Activated CD8-positive, alpha-beta memory T cell treated with anti-CD3 and anti-CD28 coated beads, Interleukin-2, amount 50 U/mL, for 24 hours (primary cell): ENCODE measurements around the gene TASOR.
"Not testable (repeated sequence)": the region's sequence is repeated elsewhere in the genome, so short reads cannot be mapped to it uniquely, and the experiment has no call there.

Experiments used
- DNase-seq: peaks from one replicate; pipeline ENCODE4 v3.0.0-alpha.2; 2020; ENCODE audit errors: extremely low read depth

The TASOR gene

GRCh38 chr3:56683122-56683817 lies at the start of gene TASOR:
TASOR (minus strand) TSS chr3:56683265; CDS start chr3:56683006, 259 bp downstream.
- peak; percentile 54 for DNase-seq

DNA sequence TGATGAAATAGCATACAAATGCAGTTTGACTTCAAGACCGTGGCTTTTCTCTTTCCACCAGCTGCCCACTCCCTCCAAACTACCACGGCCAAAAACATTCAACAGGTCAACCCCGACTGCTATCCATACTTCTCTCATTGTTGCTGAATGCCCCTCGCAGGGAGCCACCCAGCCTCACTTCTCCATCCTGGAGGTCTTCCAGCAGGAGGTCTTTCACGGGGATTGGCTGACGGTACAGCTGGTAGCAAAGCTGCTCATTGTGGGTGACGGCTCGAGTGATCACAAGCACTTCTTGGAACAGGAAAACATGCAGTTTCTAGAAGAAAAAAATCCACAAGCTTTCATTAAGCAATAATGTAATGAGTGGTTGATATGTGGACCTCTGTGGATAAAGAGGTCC lies 49.0 kb upstream of the TASOR start:
- DNase-seq: no peak

DNA sequence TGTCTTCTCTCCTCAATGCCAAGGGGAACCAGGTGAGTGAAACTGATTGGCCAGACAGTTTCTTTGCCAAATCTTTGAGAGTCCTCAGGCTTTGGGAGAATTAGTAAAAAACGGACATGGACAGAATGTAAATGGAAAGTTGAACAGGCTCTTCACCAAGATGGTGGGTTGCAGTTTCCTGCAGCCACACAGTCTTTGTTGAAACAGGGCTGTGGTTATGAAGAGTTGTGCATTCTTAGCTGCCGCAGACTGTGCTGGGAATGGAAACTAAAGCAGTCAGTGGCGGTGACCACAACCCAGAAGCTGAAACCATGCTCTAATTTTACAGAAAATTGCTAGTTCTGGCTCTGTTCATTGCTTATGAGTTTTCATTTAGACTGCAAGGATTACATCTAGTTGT lies 42.1 kb upstream of the TASOR start:
- DNase-seq: peak; percentile 28

- DNase-seq: no peak
These were observed 41.6 kb upstream of the TASOR start for GRCh38 chr3:56724676-56725075.

GRCh38 chr3:56720849-56721248 lies 37.8 kb upstream of the TASOR start:
- DNase-seq: no peak

DNA sequence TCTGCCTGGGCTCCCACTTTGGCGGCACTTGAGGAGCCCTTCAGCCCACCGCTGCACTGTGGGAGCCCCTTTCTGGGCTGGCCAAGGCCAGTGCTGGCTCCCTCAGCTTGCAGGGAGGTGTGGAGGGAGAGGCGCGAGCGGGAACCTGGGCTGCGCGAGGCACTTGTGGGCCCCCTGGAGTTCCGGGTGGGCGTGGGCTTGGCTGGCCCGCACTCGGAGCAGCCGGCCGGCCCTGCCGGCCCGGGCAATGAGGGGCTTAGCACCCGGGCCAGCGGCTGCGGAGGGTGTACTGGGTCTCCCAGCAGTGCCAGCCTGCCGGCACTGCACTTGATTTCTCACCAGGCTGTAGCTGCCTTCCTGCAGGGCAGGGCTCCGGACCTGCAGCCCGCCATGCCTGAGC lies 35.7 kb upstream of the TASOR start:
- not testable (repeated sequence) for DNase-seq

GRCh38 chr3:56711344-56711743 lies 28.3 kb upstream of the TASOR start:
- DNase-seq: no peak

DNA sequence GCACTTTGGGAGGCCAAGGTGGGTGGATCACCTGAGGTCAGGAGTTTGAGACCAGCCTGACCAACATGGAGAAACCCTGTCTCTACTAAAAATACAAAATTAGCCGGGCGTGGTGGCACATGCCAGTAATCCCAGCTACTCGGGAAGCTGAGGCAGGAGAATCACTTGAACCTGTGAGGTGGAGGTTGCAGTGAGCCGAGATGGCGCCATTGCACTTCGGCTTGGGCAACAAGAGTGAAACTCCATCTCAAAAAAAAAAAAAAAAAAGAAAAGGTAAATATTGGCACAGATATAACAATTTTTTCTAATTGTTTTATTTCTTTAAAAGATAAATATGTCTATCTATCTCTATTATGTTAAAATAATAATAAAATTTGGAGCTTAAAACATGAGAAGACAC lies 24.3 kb upstream of the TASOR start:
- DNase-seq: not testable (repeated sequence)

GRCh38 chr3:56706629-56707028 lies 23.6 kb upstream of the TASOR start:
- DNase-seq: no peak

- DNase-seq: no peak
These were observed 21.6 kb upstream of the TASOR start for GRCh38 chr3:56704706-56705105.

GRCh38 chr3:56702490-56703315 lies 19.6 kb upstream of the TASOR start:
- no peak for DNase-seq

- no peak for DNase-seq
These were observed 17.1 kb upstream of the TASOR start for GRCh38 chr3:56700151-56700550.

DNA sequence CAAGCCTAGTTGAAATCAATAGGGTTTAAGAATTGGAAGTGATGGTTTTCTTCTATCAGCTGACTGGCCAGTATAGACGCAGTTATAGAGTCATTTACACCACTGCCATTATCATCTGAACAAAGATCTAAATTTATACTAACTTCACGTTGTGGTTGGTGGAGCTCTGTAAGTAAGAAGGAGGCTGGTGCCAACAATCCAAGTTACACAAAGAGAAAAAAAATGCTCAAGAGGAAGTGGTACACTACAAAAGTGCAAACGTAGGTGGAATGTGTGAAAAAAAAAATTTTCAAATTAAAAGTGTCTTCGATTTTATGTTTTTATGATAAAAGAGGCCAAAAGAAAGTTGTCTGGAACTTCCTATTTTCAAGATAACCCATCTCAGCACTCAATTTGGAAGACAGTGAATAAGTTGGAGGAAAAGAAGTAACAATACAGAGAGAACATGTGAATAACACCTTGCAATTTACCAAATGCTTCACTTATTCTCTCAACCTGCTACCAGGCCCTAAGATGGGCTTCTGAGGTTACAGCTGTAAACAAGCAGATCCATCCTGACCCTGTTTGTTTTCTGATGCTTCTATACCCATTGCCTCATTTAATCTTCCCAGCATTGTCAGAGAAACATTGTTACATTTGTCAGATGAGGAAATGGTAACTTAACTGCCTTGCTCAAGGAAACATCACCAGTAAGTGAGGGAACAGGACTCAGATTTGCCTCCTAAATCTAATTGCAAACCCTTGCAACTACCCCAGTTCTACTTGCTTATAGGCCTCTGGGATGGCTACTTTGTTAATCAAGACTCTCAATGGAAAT lies 12.0 kb upstream of the TASOR start:
- no peak for DNase-seq

DNA sequence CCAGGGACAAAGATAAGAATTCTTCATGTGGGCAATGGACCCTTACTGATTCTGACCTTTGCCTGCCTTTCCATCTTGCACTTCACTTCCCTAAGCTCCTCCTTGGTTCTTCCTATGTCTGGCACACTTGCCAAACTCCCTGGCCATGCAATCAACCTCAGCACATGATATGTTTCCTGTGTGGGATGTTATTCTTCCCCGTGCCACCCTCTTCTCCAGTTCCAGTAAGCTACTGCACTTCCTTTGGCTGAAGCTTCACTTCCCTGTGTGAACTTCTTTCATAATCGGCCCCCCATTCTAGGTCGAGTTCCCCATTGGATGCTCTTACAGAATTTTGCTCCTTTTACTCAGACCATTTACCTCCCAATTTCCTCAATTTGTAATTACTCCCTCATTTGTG lies 10.7 kb upstream of the TASOR start:
- no peak for DNase-seq

DNA sequence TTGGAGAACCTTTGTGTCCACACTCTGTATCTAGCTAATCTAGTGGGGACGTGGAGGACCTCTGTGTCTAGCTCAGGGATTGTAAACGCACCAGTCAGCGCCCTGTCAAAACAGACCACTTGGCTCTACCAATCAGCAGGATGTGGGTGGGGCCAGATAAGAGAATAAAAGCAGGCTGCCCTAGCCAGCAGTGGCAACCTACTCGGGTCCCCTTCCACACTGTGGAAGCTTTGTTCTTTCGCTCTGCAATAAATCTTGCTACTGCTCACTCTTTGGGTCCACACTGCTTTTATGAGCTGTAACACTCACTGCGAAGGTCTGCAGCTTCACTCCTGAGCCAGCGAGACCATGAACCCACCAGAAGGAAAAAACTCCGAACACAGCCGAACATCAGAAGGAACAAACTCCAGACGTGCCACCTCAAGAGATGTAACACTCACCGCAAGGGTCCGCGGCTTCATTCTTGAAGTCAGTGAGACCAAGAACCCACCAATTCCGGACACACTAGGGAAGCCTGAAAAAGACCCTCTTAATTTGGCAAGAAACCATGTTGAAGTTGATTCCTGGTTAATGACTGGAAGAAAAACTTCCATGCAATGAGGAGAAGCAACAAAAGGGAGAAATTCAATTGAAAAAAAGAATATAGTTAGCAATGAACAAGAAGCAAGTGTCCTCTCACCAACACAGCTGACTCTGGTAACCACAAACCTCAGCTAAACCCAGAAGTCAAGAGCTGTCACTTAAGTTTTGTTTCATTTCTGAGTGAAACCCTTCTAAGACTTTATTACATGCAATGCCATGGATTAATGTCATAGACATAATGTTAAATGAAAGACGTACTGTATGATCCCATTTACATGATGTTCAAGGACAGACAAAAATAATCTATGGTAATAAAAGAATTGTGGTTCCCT lies 9.7 kb upstream of the TASOR start:
- DNase-seq: not testable (repeated sequence)

DNA sequence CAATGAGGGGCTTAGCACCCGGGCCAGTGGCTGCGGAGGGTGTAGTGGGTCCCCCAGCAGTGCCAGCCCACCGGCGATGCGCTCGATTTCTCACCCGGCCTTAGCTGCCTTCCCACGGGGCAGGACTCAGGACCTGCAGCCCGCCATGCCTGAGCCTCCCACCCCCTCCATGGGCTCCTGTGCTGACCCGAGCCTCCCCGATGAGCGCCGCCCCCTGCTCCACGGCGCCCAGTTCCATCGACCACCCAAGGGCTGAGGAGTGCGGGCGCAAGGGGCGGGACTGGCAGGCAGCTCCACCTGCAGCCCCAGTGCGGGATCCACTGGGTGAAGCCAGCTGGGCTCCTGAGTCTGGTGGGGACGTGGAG lies 8.9 kb upstream of the TASOR start:
- not testable (repeated sequence) for DNase-seq

DNA sequence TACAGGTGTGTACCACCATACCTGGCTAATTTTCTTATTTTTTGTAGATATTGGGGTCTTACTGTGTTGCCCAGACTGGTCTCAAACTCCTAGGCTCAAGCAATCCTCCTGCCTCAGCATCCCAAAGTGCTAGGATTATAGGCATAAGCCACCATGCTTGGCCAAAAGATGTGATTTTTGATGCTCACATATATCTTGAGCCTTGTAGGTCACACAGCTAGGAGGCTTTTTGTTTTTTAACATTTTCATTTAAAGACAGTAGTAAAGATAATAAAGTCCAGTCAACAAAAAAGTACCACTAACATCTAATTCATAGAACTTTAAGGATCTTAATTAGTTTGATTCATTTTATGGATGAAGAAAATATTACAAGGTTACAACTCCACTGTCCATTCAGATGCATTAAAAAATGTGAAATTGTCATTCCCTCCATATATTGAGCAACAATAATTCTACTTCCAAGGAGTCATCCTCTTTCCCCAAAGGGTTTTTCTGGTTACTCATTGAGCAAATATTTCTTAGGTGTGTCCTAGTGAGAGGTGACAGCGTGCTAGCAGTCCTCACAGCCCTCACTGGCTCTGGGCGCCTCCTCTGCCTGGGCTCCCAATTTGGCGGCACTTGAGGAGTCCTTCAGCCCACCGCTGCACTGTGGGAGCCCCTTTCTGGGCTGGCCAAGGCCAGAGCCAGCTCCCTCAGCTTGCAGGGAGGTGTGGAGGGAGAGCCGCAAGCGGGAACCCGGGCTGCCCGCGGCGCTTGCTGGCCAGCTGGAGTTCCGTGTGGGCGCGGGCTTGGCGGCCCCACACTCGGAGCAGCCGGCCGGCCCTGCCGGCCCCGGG lies 8.3 kb upstream of the TASOR start:
- no peak for DNase-seq

DNA sequence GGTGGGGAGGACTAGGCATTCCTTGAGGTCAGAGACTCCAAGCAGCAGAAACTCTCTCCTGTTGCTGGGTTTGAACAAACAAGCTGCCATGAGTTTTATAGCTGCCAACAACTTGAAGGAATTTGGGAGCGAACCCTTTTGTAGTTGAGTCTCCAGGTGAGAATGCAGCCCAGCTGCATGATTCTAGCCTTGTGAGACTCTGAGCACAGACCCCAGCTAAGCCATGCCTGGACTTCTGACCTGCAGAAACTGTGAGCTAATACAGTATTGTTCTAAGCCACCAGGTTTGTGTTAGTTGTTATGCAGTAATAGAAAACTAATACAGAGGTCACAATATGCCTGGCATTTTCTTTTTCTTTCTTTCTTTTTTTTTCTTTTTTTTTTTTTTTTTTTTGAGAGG lies 6.2 kb upstream of the TASOR start:
- no peak for DNase-seq

DNA sequence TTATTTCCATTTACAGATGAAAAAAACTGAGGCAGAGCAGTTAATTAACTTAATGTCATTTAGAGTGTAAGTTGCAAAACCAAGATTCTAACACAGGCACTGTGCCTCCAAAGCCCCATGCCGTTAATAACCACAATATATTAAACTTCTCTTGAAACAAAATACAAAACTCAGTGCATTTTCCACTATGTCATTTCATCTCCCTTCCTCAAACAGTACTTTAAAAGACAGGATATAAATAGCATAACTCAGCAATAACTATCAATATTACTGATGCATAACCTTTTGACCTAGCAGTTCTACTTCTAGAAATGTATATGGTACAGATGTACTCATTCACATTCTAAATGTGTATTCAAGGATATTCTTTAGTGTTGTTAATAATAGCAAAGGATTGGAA lies 5.1 kb upstream of the TASOR start:
- no peak for DNase-seq

GRCh38 chr3:56684029-56684428 lies 964 bp upstream of the TASOR start:
- no peak for DNase-seq
